ENCODE measurements around the gene FRMD4B.

FRMD4B gene

DNA sequence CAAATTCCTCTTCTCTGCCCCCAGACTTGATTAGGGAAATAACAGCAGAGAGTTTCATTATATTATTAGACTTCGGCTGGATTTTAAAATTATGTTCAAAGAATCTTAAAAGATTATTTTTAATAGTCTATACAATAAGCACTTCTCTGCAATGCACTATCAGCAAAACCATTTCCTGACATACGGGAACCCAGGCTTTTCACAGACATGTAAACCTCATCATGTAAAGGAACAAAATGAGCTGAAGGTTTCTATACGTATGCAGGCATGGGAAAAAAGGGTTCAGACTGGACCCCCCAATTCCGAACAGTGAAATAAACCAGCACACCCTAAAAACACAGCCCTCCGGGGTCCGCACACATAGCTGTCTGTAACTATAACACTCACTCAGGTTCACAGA lies 185.9 kb downstream of the FRMD4B start:
- H3K27ac ChIP-seq (replicated peaks) = no peak overlapping the region

GRCh38 chr3:69197922-69198530 lies 187.9 kb downstream of the FRMD4B start:
- no peak for DNase-seq (ENCODE audit: low read depth in 1 of 2, low spot score in 1 of 2)
- Histone ChIP-seq H3K27me3 (ENCODE audit: insufficient read depth, poor library complexity, severe bottlenecking) (no peaks in the 10 kb centered on the region), H3K27ac (replicated peaks) (no peak overlapping the region), H3K4me3 (replicated peaks; ENCODE audit: insufficient read depth, low read length) (no peak overlapping the region)
- TF ChIP-seq POLR2AphosphoS5 (IDR thresholded peaks at IDR 0.05; ENCODE audit: low read depth) (no peak), GABPA (IDR thresholded peaks at IDR 0.05; ENCODE audit: low read depth) (no peak), SPI1 (IDR thresholded peaks at IDR 0.05; ENCODE audit: borderline replicate concordance, low read depth) (no peak)
- TF ChIP-seq, protein P1, sequence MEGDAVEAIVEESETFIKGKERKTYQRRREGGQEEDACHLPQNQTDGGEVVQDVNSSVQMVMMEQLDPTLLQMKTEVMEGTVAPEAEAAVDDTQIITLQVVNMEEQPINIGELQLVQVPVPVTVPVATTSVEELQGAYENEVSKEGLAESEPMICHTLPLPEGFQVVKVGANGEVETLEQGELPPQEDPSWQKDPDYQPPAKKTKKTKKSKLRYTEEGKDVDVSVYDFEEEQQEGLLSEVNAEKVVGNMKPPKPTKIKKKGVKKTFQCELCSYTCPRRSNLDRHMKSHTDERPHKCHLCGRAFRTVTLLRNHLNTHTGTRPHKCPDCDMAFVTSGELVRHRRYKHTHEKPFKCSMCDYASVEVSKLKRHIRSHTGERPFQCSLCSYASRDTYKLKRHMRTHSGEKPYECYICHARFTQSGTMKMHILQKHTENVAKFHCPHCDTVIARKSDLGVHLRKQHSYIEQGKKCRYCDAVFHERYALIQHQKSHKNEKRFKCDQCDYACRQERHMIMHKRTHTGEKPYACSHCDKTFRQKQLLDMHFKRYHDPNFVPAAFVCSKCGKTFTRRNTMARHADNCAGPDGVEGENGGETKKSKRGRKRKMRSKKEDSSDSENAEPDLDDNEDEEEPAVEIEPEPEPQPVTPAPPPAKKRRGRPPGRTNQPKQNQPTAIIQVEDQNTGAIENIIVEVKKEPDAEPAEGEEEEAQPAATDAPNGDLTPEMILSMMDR (IDR thresholded peaks at IDR 0.05; ENCODE audit: insufficient read depth, low read length) = no peak
- TF ChIP-seq, protein P2, sequence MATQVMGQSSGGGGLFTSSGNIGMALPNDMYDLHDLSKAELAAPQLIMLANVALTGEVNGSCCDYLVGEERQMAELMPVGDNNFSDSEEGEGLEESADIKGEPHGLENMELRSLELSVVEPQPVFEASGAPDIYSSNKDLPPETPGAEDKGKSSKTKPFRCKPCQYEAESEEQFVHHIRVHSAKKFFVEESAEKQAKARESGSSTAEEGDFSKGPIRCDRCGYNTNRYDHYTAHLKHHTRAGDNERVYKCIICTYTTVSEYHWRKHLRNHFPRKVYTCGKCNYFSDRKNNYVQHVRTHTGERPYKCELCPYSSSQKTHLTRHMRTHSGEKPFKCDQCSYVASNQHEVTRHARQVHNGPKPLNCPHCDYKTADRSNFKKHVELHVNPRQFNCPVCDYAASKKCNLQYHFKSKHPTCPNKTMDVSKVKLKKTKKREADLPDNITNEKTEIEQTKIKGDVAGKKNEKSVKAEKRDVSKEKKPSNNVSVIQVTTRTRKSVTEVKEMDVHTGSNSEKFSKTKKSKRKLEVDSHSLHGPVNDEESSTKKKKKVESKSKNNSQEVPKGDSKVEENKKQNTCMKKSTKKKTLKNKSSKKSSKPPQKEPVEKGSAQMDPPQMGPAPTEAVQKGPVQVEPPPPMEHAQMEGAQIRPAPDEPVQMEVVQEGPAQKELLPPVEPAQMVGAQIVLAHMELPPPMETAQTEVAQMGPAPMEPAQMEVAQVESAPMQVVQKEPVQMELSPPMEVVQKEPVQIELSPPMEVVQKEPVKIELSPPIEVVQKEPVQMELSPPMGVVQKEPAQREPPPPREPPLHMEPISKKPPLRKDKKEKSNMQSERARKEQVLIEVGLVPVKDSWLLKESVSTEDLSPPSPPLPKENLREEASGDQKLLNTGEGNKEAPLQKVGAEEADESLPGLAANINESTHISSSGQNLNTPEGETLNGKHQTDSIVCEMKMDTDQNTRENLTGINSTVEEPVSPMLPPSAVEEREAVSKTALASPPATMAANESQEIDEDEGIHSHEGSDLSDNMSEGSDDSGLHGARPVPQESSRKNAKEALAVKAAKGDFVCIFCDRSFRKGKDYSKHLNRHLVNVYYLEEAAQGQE (IDR thresholded peaks at IDR 0.05; ENCODE audit: insufficient replicate concordance, low read depth) = no peak

More for the DNA sequence above, 185.9 kb downstream of the FRMD4B start:
- no peak for DNase-seq (ENCODE audit: low read depth in 1 of 2, low spot score in 1 of 2)
- Histone ChIP-seq H3K27me3 (ENCODE audit: insufficient read depth, poor library complexity, severe bottlenecking) (no peaks in the 10 kb centered on the region), H3K4me3 (replicated peaks; ENCODE audit: insufficient read depth, low read length) (no peak overlapping the region)
- TF ChIP-seq POLR2AphosphoS5 (IDR thresholded peaks at IDR 0.05; ENCODE audit: low read depth) (no peak), GABPA (IDR thresholded peaks at IDR 0.05; ENCODE audit: low read depth) (no peak), SPI1 (IDR thresholded peaks at IDR 0.05; ENCODE audit: borderline replicate concordance, low read depth) (no peak)
- TF ChIP-seq, protein P1 (IDR thresholded peaks at IDR 0.05; ENCODE audit: insufficient read depth, low read length) = no peak
- TF ChIP-seq, protein P2 (IDR thresholded peaks at IDR 0.05; ENCODE audit: insufficient replicate concordance, low read depth) = no peak

DNA sequence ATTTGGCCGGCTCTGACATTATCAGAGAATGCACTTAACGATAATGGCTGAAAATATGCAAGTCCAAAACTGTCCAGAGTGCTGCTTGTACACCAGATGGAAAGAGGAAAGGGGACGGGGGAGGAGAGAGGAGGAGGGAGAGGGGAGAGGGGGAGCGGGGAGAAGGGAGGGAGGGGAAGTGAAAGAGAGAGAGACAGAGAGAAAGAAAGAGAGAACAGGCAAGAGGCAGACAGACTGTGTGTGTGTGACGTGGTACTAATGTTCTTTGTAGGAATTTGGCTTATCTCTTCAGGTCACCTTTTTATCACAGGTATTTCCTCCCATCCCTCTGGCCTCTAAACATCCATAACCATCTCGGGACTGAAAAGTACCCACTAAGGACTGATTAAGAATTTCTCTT lies 188.4 kb downstream of the FRMD4B start:
- no peak overlapping the region for H3K4me3 ChIP-seq (replicated peaks; ENCODE audit: insufficient read depth, low read length)
- no peak for TF ChIP-seq GABPA (IDR thresholded peaks at IDR 0.05; ENCODE audit: low read depth)
- TF ChIP-seq, protein P2 (IDR thresholded peaks at IDR 0.05; ENCODE audit: insufficient replicate concordance, low read depth) = no peak
- TF ChIP-seq, protein P1 (IDR thresholded peaks at IDR 0.05; ENCODE audit: insufficient read depth, low read length) = no peak
- TF ChIP-seq POLR2AphosphoS5 (IDR thresholded peaks at IDR 0.05; ENCODE audit: low read depth) = no peak
- TF ChIP-seq SPI1 (IDR thresholded peaks at IDR 0.05; ENCODE audit: borderline replicate concordance, low read depth) = no peak
- DNase-seq (ENCODE audit: low read depth in 1 of 2, low spot score in 1 of 2) = no peak
- H3K27me3 ChIP-seq (ENCODE audit: insufficient read depth, poor library complexity, severe bottlenecking) = no peaks in the 10 kb centered on the region
- H3K27ac ChIP-seq (replicated peaks) = no peak overlapping the region
